Duodenal mucosa (tissue), 2 donors: ENCODE measurements around the gene RNF2.
"Not testable (repeated sequence)": the region's sequence is repeated elsewhere in the genome, so short reads cannot be mapped to it uniquely, and the experiment has no call there.

Experiments
- H3K27ac ChIP-seq: one replicate; pipeline ENCODE4 v1.7.0; 2013; ENCODE audit warnings: low read depth, low read length
- H3K27me3 ChIP-seq, 2 donors: one replicate each; pipeline ENCODE4 v1.7.0; 2013; ENCODE audit warnings: low read length in 2 of 2, control low read depth in 1 of 2; ENCODE audit not compliant: insufficient read depth in 2 of 2, control insufficient read depth in 1 of 2
- H3K36me3 ChIP-seq, 2 donors: one replicate each; pipeline ENCODE4 v1.7.0; 2013; ENCODE audit warnings: low read length in 2 of 2, control low read depth in 1 of 2; ENCODE audit not compliant: insufficient read depth in 2 of 2, control insufficient read depth in 1 of 2
- H3K4me1 ChIP-seq, 2 donors: one replicate each; pipeline ENCODE4 v1.7.0; 2013; ENCODE audit warnings: low read length in 2 of 2, control low read depth in 1 of 2; ENCODE audit not compliant: insufficient read depth in 2 of 2, control insufficient read depth in 1 of 2
- H3K4me3 ChIP-seq, 2 donors: one replicate each; pipeline ENCODE4 v1.7.0; 2013; ENCODE audit warnings: low read length in 2 of 2, low read depth in 1 of 2
- H3K9ac ChIP-seq, 2 donors: one replicate each; pipeline ENCODE4 v1.7.0; 2013; ENCODE audit warnings: low read length in 2 of 2, low read depth in 1 of 2
- H3K9me3 ChIP-seq, 2 donors: one replicate each; pipeline ENCODE4 v1.7.0; 2013; ENCODE audit warnings: low read length in 2 of 2, control low read depth in 1 of 2; ENCODE audit not compliant: control insufficient read depth in 1 of 2

RNF2 gene

GRCh38 chr1:185065006-185065405 lies 19.6 kb downstream of the RNF2 start:
- not testable (repeated sequence) for H3K36me3 ChIP-seq, H3K9ac ChIP-seq, H3K4me3 ChIP-seq, H3K27ac ChIP-seq, H3K9me3 ChIP-seq, H3K4me1 ChIP-seq, H3K27me3 ChIP-seq

DNA sequence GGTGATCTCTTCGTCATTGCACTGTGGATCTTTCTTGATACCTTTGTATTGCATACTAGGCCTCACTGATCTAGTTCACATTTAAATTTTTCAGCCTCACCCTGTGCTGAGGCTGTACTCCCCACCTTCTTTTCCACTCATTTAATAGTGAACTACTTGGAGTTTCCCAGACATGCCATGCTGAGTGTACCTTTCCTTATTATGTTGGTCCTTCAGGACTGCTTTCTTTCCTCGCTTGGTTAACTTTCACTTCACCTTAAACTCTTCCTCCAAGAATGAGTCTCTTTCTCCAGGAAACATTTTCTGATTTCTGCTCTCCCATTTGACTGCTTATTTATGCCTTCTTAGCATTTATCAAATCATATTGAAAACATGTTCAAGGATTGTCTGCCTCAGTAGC lies 20.8 kb downstream of the RNF2 start:
- Histone ChIP-seq H3K27me3 (no peaks in the 10 kb centered on the region), H3K36me3 (no peaks in the 10 kb centered on the region), H3K27ac (no peak overlapping the region), H3K4me3 (no peak overlapping the region), H3K4me1 (no peaks in the 10 kb centered on the region), H3K9ac (no peak overlapping the region), H3K9me3 (no peaks in the 10 kb centered on the region)

GRCh38 chr1:185068341-185068740 lies 23.0 kb downstream of the RNF2 start:
- Histone ChIP-seq H3K36me3 (no peaks in the 10 kb centered on the region), H3K9me3 (no peaks in the 10 kb centered on the region), H3K27ac (no peak overlapping the region), H3K4me3 (no peak overlapping the region), H3K27me3 (no peaks in the 10 kb centered on the region), H3K9ac (no peak overlapping the region), H3K4me1 (no peaks in the 10 kb centered on the region)

- Histone ChIP-seq H3K4me1 (no peaks in the 10 kb centered on the region), H3K9me3 (no peaks in the 10 kb centered on the region), H3K36me3 (no peaks in the 10 kb centered on the region), H3K4me3 (no peak overlapping the region), H3K9ac (no peak overlapping the region), H3K27ac (no peak overlapping the region), H3K27me3 (no peaks in the 10 kb centered on the region)
Observed at GRCh38 chr1:185069202-185069772, 23.9 kb downstream of the RNF2 start.

- Histone ChIP-seq H3K4me3 (no peak overlapping the region), H3K9ac (no peak overlapping the region), H3K4me1 (no peaks in the 10 kb centered on the region), H3K36me3 (no peaks in the 10 kb centered on the region), H3K27ac (no peak overlapping the region), H3K9me3 (no peaks in the 10 kb centered on the region), H3K27me3 (no peaks in the 10 kb centered on the region)
Observed at GRCh38 chr1:185070051-185070450, 24.7 kb downstream of the RNF2 start.

DNA sequence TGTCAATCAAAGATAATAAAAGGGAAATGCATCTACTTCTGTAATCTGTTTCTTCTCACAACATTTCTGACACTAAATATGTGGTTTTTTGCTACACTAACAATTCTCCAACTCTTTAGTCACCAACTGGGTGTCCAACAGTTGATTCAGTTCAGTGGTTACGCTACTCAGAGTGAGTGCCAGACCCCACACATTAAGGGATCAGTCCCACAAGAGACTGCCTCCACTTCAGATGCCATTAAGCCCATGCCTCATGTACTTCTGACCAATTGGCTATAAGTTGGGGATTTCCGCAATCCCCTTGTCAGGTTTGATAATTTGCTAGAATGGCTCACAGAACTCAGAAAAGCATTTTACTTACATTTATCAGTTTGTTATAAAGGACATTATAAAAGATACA lies 28.4 kb downstream of the RNF2 start:
- H3K27me3 ChIP-seq, result no peaks in the 10 kb centered on the region
- no peaks in the 10 kb centered on the region for H3K36me3 ChIP-seq
- H3K27ac ChIP-seq, result no peak overlapping the region
- no peaks in the 10 kb centered on the region for H3K9me3 ChIP-seq
- H3K4me3 ChIP-seq, result no peak overlapping the region
- no peaks in the 10 kb centered on the region for H3K4me1 ChIP-seq
- H3K9ac ChIP-seq, result no peak overlapping the region

GRCh38 chr1:185074307-185074706 lies 28.9 kb downstream of the RNF2 start:
- no peak overlapping the region for H3K9ac ChIP-seq
- H3K4me1 ChIP-seq, result no peaks in the 10 kb centered on the region

DNA sequence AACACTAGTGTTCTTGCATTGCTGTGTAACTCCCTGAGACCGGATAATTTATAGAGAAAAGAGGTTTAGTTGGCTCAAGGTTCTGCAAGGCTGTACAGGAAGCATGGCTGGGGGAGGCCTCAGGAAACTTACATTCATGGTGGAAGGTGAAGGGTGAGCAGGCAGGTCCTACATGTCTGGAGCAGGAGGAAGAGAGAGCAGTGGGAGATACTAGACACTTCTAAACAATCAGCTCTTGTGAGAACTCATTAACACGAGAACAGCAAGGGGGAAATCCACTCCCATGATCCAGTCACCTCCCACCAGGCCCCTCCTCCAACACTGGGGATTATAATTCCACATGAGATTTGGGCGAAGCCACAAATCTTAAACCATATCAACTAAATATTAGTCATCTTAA lies 30.1 kb downstream of the RNF2 start:
- H3K36me3 ChIP-seq, result no peaks in the 10 kb centered on the region
- H3K27ac ChIP-seq, result no peak overlapping the region
- H3K4me1 ChIP-seq, result no peaks in the 10 kb centered on the region
- no peaks in the 10 kb centered on the region for H3K9me3 ChIP-seq
- no peak overlapping the region for H3K4me3 ChIP-seq
- no peak overlapping the region for H3K9ac ChIP-seq
- H3K27me3 ChIP-seq, result no peaks in the 10 kb centered on the region

More at GRCh38 chr1:185074307-185074706, 28.9 kb downstream of the RNF2 start:
- H3K27ac ChIP-seq, result no peak overlapping the region
- H3K36me3 ChIP-seq, result no peaks in the 10 kb centered on the region
- H3K9me3 ChIP-seq, result no peaks in the 10 kb centered on the region
- no peak overlapping the region for H3K4me3 ChIP-seq
- H3K27me3 ChIP-seq, result no peaks in the 10 kb centered on the region

DNA sequence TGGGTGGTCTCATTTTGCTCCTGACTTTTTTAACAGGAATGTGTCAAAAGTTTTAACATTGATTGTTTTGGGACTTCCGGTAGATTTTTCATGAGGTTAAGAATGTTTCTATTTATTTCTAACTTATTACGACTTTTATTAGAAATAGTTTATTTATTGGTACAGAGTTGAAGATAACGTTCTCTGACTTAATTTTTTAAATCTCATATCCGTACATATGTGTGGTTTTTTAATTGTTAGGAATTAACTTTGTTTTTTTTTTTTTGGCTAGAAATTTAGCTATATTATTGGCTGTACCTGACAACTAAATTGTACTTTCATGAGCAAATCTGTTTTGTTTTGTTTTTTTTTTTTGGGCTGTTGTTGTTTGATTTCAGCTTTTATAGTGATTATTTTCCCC lies 32.0 kb downstream of the RNF2 start:
- Histone ChIP-seq H3K27me3 (no peaks in the 10 kb centered on the region), H3K9me3 (no peaks in the 10 kb centered on the region), H3K4me1 (no peaks in the 10 kb centered on the region), H3K36me3 (no peaks in the 10 kb centered on the region), H3K9ac (no peak overlapping the region), H3K4me3 (no peak overlapping the region), H3K27ac (no peak overlapping the region)

- Histone ChIP-seq H3K27ac (no peak overlapping the region), H3K4me1 (no peaks in the 10 kb centered on the region), H3K9ac (no peak overlapping the region), H3K4me3 (no peak overlapping the region), H3K27me3 (no peaks in the 10 kb centered on the region), H3K9me3 (no peaks in the 10 kb centered on the region), H3K36me3 (no peaks in the 10 kb centered on the region)
Observed at GRCh38 chr1:185080422-185080821, 35.1 kb downstream of the RNF2 start.

DNA sequence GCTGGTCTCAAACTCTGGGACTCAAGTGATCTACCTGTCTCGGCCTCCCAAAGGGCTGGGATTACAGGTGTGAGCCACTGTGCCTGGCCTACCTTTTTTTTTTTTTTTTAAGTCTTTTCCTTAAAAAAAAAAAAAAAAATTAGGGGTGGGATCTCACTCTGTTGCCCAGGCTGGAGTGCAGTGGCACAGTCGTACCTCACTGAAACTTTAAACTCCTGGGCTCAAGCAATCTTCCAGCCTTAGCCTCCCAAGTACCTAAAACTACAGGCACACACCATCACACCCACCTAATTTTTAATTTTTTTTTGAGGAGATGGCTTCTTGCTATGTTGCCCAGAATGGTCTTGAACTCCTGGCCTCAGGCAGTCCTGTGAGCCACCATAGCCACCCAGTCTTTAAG lies 38.5 kb downstream of the RNF2 start:
- peaks cover 4 to 8% of the 10 kb centered on the region in 2 donors for H3K36me3 ChIP-seq
- H3K27ac ChIP-seq, result no peak overlapping the region
- H3K9ac ChIP-seq, result no peak overlapping the region
- no peaks in the 10 kb centered on the region for H3K9me3 ChIP-seq
- H3K4me1 ChIP-seq, result no peaks in the 10 kb centered on the region
- no peaks in the 10 kb centered on the region for H3K27me3 ChIP-seq
- no peak overlapping the region for H3K4me3 ChIP-seq
